Measurements from ENCODE around the gene THOC7. TPM values are rescaled to one million over a fixed set of nuclear protein-coding genes. Genes with fewer than 3 reads are reported as not detected.

THOC7 gene
- total RNA-seq, 1 donor from 2014 or later = 61.6 TPM

DNA sequence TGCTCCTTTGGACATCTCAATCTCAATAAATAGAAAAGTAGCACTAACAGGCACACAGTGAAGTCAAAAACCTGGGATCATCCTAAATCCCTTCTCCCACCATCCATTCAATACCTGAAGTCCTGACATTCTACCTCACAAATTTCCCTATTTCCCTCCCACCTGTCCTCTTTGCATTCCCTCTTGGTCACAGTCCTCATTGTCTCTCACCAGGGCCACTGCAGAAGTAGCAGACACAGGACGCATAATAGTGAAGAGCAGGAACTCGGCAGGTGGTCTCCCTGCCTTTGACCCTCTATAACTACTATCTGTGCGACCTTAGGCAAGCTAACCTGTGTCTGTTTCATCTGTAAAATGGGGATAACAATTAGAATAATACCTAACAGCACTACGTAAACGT is 2.3 kb downstream of the THOC7 start:
- Mint-ChIP-seq H3K36me3 (ENCODE audit: low read depth, unreplicated experiment) (no peaks in the 10 kb centered on the region), H3K4me1 (ENCODE audit: low read depth, unreplicated experiment) (peaks cover 27% of the 10 kb centered on the region), H3K4me3 (ENCODE audit: unreplicated experiment) (no peak overlapping the region), H3K27ac (ENCODE audit: unreplicated experiment) (peak overlapping the region; percentile 14), H3K9me3 (ENCODE audit: unreplicated experiment) (no peaks in the 10 kb centered on the region), H3K27me3 (ENCODE audit: low read depth, unreplicated experiment) (no peaks in the 10 kb centered on the region)
- no peak overlapping the region for H2AFZ ChIP-seq (ENCODE audit: low read depth, low read length)
- H3K9ac ChIP-seq (ENCODE audit: low read length) = no peak overlapping the region
- H4K20me1 ChIP-seq (ENCODE audit: insufficient read depth, low read length) = peaks cover 13% of the 10 kb centered on the region
- peaks cover 77% of the 10 kb centered on the region for H3K79me2 ChIP-seq (ENCODE audit: insufficient read depth, low read length)
- no peak overlapping the region for H3K4me3 ChIP-seq (ENCODE audit: insufficient read depth, low read depth, low read length)
- FAIRE-seq = no peak
- H3K9me3 ChIP-seq (ENCODE audit: insufficient read depth, low read depth, low read length) = no peaks in the 10 kb centered on the region
- H3K27me3 ChIP-seq (ENCODE audit: insufficient read depth, low read length) = no peaks in the 10 kb centered on the region
- H3K36me3 ChIP-seq (ENCODE audit: insufficient read depth, low read length) = no peaks in the 10 kb centered on the region
- no peak overlapping the region for H3K4me2 ChIP-seq (ENCODE audit: low read length)
- no peak for TF ChIP-seq EZH2 (IDR thresholded peaks at IDR 0.05; ENCODE audit: insufficient read depth, low read length)
- TF ChIP-seq, protein P1, sequence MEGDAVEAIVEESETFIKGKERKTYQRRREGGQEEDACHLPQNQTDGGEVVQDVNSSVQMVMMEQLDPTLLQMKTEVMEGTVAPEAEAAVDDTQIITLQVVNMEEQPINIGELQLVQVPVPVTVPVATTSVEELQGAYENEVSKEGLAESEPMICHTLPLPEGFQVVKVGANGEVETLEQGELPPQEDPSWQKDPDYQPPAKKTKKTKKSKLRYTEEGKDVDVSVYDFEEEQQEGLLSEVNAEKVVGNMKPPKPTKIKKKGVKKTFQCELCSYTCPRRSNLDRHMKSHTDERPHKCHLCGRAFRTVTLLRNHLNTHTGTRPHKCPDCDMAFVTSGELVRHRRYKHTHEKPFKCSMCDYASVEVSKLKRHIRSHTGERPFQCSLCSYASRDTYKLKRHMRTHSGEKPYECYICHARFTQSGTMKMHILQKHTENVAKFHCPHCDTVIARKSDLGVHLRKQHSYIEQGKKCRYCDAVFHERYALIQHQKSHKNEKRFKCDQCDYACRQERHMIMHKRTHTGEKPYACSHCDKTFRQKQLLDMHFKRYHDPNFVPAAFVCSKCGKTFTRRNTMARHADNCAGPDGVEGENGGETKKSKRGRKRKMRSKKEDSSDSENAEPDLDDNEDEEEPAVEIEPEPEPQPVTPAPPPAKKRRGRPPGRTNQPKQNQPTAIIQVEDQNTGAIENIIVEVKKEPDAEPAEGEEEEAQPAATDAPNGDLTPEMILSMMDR (IDR thresholded peaks at IDR 0.05; ENCODE audit: insufficient read depth, low read depth, low read length) = no peak
- no peak for DNase-seq (ENCODE audit: low read depth)
- no peak overlapping the region for H3K27ac ChIP-seq (ENCODE audit: low read depth, low read length)
- peaks cover 13% of the 10 kb centered on the region for H3K4me1 ChIP-seq (ENCODE audit: insufficient read depth, low read length)

DNA sequence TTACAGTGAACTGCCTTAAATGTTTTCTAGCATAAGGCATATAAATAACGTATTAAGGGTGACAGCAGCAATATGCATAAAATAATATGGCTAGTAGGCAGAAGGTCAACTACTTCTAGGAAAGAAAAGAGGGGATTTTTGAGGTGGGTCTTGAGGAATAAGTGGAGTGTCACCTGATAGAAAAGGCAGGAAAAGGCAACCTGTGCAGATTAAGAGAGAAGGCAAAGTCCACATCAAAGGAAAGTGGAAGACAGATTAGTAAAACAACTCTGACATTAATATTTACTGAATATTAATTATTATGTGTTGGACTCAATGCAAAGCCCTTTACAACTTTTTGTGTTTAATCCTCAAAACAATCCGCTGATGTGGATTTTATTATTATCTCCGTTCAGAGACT is 2.8 kb downstream of the THOC7 start:
- H3K27ac Mint-ChIP-seq (ENCODE audit: unreplicated experiment) = no peak overlapping the region
- no peak for FAIRE-seq
- Histone ChIP-seq H3K27ac (ENCODE audit: low read depth, low read length) (no peak overlapping the region), H4K20me1 (ENCODE audit: insufficient read depth, low read length) (peaks cover 11% of the 10 kb centered on the region), H3K36me3 (ENCODE audit: insufficient read depth, low read length) (no peaks in the 10 kb centered on the region), H3K27me3 (ENCODE audit: insufficient read depth, low read length) (no peaks in the 10 kb centered on the region), H3K4me3 (ENCODE audit: insufficient read depth, low read depth, low read length) (no peak overlapping the region), H3K79me2 (ENCODE audit: insufficient read depth, low read length) (peaks cover 77% of the 10 kb centered on the region), H3K9ac (ENCODE audit: low read length) (no peak overlapping the region), H2AFZ (ENCODE audit: low read depth, low read length) (no peak overlapping the region), H3K4me1 (ENCODE audit: insufficient read depth, low read length) (peaks cover 13% of the 10 kb centered on the region), H3K4me2 (ENCODE audit: low read length) (no peak overlapping the region), H3K9me3 (ENCODE audit: insufficient read depth, low read depth, low read length) (no peaks in the 10 kb centered on the region)
- no peaks in the 10 kb centered on the region for H3K9me3 Mint-ChIP-seq (ENCODE audit: unreplicated experiment)
- no peak for DNase-seq (ENCODE audit: low read depth)
- no peaks in the 10 kb centered on the region for H3K36me3 Mint-ChIP-seq (ENCODE audit: low read depth, unreplicated experiment)
- H3K4me1 Mint-ChIP-seq (ENCODE audit: low read depth, unreplicated experiment) = peaks cover 28% of the 10 kb centered on the region
- no peaks in the 10 kb centered on the region for H3K27me3 Mint-ChIP-seq (ENCODE audit: low read depth, unreplicated experiment)
- H3K4me3 Mint-ChIP-seq (ENCODE audit: unreplicated experiment) = no peak overlapping the region
- TF ChIP-seq, protein P1 (IDR thresholded peaks at IDR 0.05; ENCODE audit: insufficient read depth, low read depth, low read length) = no peak
- no peak for TF ChIP-seq EZH2 (IDR thresholded peaks at IDR 0.05; ENCODE audit: insufficient read depth, low read length)

DNA sequence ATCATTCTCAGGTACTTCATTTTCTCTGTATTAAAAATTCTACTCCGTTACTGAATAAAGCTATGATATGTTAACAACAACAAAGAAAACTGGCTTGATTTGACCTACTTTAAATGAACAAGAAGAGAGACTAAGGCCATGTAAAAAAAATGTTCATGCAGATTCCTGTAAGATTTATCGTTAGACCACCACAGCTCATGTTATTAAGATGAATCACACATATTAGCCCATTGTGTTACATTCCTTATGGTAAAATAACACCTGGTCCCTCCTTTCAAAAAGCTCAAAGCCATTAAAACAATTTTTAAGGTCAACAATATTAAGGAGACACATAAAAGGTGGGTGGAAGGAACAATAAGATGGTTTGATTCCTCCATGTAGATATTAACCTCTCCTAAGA is 6.3 kb downstream of the THOC7 start:
- no peaks in the 10 kb centered on the region for H3K27me3 Mint-ChIP-seq (ENCODE audit: low read depth, unreplicated experiment)
- H3K27ac Mint-ChIP-seq (ENCODE audit: unreplicated experiment) = peak overlapping the region; percentile 22
- Histone ChIP-seq H3K27me3 (ENCODE audit: insufficient read depth, low read length) (no peaks in the 10 kb centered on the region), H3K4me3 (ENCODE audit: insufficient read depth, low read depth, low read length) (no peak overlapping the region), H3K9me3 (ENCODE audit: insufficient read depth, low read depth, low read length) (no peaks in the 10 kb centered on the region), H3K79me2 (ENCODE audit: insufficient read depth, low read length) (peaks cover 69% of the 10 kb centered on the region), H3K9ac (ENCODE audit: low read length) (no peak overlapping the region), H4K20me1 (ENCODE audit: insufficient read depth, low read length) (peaks cover 14% of the 10 kb centered on the region), H2AFZ (ENCODE audit: low read depth, low read length) (no peak overlapping the region), H3K36me3 (ENCODE audit: insufficient read depth, low read length) (no peaks in the 10 kb centered on the region), H3K27ac (ENCODE audit: low read depth, low read length) (peak overlapping the region; percentile 18), H3K4me1 (ENCODE audit: insufficient read depth, low read length) (peaks cover 6% of the 10 kb centered on the region), H3K4me2 (ENCODE audit: low read length) (peak overlapping the region; percentile 39)
- no peaks in the 10 kb centered on the region for H3K9me3 Mint-ChIP-seq (ENCODE audit: unreplicated experiment)
- H3K4me3 Mint-ChIP-seq (ENCODE audit: unreplicated experiment) = no peak overlapping the region
- TF ChIP-seq EZH2 (IDR thresholded peaks at IDR 0.05; ENCODE audit: insufficient read depth, low read length) = no peak
- TF ChIP-seq, protein P1 (IDR thresholded peaks at IDR 0.05; ENCODE audit: insufficient read depth, low read depth, low read length) = no peak
- FAIRE-seq (no peak), DNase-seq (ENCODE audit: low read depth) (peak; percentile 75)
- H3K4me1 Mint-ChIP-seq (ENCODE audit: low read depth, unreplicated experiment) = peaks cover 20% of the 10 kb centered on the region
- no peaks in the 10 kb centered on the region for H3K36me3 Mint-ChIP-seq (ENCODE audit: low read depth, unreplicated experiment)

Data from astrocyte (in vitro differentiated cells and primary cell).